Neuronal stem cell (in vitro differentiated cells): ENCODE measurements around the gene CCDC179. TPM values are rescaled to one million over a fixed set of nuclear protein-coding genes. Genes with fewer than 3 reads are reported as not detected.
A peak's percentile ranks its signal among the peaks of the same experiment; 100 is the strongest.

Source experiments
- DNase-seq: peaks from one replicate; pipeline ENCODE4 v3.0.0-alpha.2; 2013; ENCODE audit warnings: low spot score
- H2AFZ ChIP-seq: one replicate; pipeline ENCODE4 v1.6.1; 2013; ENCODE audit warnings: mild to moderate bottlenecking, low read length, inconsistent platforms
- H2AK5ac ChIP-seq: 2 replicates; pipeline ENCODE4 v1.6.1; 2013; ENCODE audit warnings: low read depth, mild to moderate bottlenecking, inconsistent platforms, low read length, moderate library complexity, mixed read lengths
- H2BK120ac ChIP-seq: 2 replicates; pipeline ENCODE4 v1.6.1; 2013; ENCODE audit warnings: low read depth, mild to moderate bottlenecking, inconsistent platforms, low read length, moderate library complexity, mixed read lengths
- H2BK12ac ChIP-seq: one replicate; pipeline ENCODE4 v1.6.1; 2013; ENCODE audit warnings: low read length, inconsistent platforms
- H2BK15ac ChIP-seq: 2 replicates; pipeline ENCODE4 v1.6.1; 2013; ENCODE audit warnings: mild to moderate bottlenecking, low read length, inconsistent platforms, mixed read lengths
- H2BK5ac ChIP-seq: one replicate; pipeline ENCODE4 v1.6.1; 2013; ENCODE audit warnings: inconsistent platforms, mild to moderate bottlenecking, low read length, moderate library complexity
- H3K14ac ChIP-seq: one replicate; pipeline ENCODE4 v1.6.1; 2013; ENCODE audit warnings: low read length, inconsistent platforms
- H3K18ac ChIP-seq: 2 replicates; pipeline ENCODE4 v1.6.1; 2013; ENCODE audit warnings: low read length, inconsistent platforms
- H3K23ac ChIP-seq: 2 replicates; pipeline ENCODE4 v1.6.1; 2013; ENCODE audit warnings: low read depth, mild to moderate bottlenecking, mixed read lengths, low read length, inconsistent platforms; ENCODE audit not compliant: poor library complexity
- H3K27ac ChIP-seq: replicated peaks from 3 replicates; pipeline ENCODE4 v1.5.1; 2013; ENCODE audit warnings: low read length, inconsistent platforms
- H3K27me3 ChIP-seq, 3 experiments: 2 replicates each; pipeline ENCODE4 v1.6.1; 2013; ENCODE audit warnings: low read length in 3 of 3, mild to moderate bottlenecking in 2 of 3, inconsistent platforms in 1 of 3, low read depth in 1 of 3, mixed read lengths in 1 of 3, moderate library complexity in 1 of 3; ENCODE audit not compliant: control insufficient read depth in 3 of 3, insufficient read depth in 3 of 3
- H3K36me3 ChIP-seq, 2 donors: replicated peaks in 1 of 2; 2 replicates each; pipeline ENCODE4 v1.6.1; 2013; ENCODE audit warnings: low read length in 2 of 2; ENCODE audit not compliant: control insufficient read depth in 2 of 2, insufficient read depth in 2 of 2
- H3K4ac ChIP-seq: 2 replicates; pipeline ENCODE4 v1.6.1; 2013; ENCODE audit warnings: inconsistent platforms, mild to moderate bottlenecking, low read length, moderate library complexity
- H3K4me1 ChIP-seq, 2 donors: 1 replicate in 1 of 2; 2 replicates in 1 of 2; pipeline ENCODE4 v1.6.1; 2013; ENCODE audit warnings: low read length in 2 of 2, low read depth in 1 of 2; ENCODE audit not compliant: control insufficient read depth in 2 of 2, insufficient read depth in 1 of 2
- H3K4me2 ChIP-seq: one replicate; pipeline ENCODE4 v1.6.1; 2013; ENCODE audit warnings: mild to moderate bottlenecking, low read length, inconsistent platforms; ENCODE audit not compliant: insufficient read depth, poor library complexity, severe bottlenecking
- H3K4me3 ChIP-seq, 2 donors: 2 replicates each; pipeline ENCODE4 v1.5.1; 2013; ENCODE audit warnings: low read length in 2 of 2, mild to moderate bottlenecking in 2 of 2, inconsistent platforms in 1 of 2, moderate library complexity in 1 of 2
- H3K79me1 ChIP-seq: one replicate; pipeline ENCODE4 v1.6.1; 2013; ENCODE audit warnings: low read depth, mild to moderate bottlenecking, inconsistent platforms, low read length, moderate library complexity
- H3K9ac ChIP-seq: one replicate; pipeline ENCODE4 v1.6.1; 2013; ENCODE audit warnings: mild to moderate bottlenecking, low read depth, low read length, inconsistent platforms; ENCODE audit not compliant: poor library complexity
- H3K9me3 ChIP-seq, 2 donors: replicated peaks in 1 of 2; 2 replicates each; pipeline versions ENCODE3 to v1.6.1; 2013; ENCODE audit warnings: low read length in 2 of 2, mild to moderate bottlenecking in 2 of 2, inconsistent platforms in 1 of 2, low read depth in 1 of 2, mixed read lengths in 1 of 2, moderate library complexity in 1 of 2; ENCODE audit not compliant: control insufficient read depth in 2 of 2, insufficient read depth in 1 of 2
- H4K8ac ChIP-seq: one replicate; pipeline ENCODE4 v1.6.1; 2013; ENCODE audit warnings: low read depth, mild to moderate bottlenecking, inconsistent platforms, low read length, moderate library complexity
- H4K91ac ChIP-seq: one replicate; pipeline ENCODE4 v1.6.1; 2013; ENCODE audit warnings: low read length, low read depth, mild to moderate bottlenecking, inconsistent platforms; ENCODE audit not compliant: poor library complexity
- WGBS, 2 donors: extraction: QIAGEN DNeasy Blood & Tissue Kit; methylation state at CpG; one replicate each; pipeline ENCODE4 v1.1.7; 2013; ENCODE audit warnings: missing lambda C conversion rate in 2 of 2, mixed read lengths in 1 of 2; ENCODE audit not compliant: insufficient read length in 2 of 2, insufficient replicate concordance in 1 of 2; ENCODE audit errors: extremely low coverage in 2 of 2; 5-methylcytosine and 5-hydroxymethylcytosine counted together
- polyA plus RNA-seq, 2 experiments: library from polyadenylated mRNA; stranded (reverse); fragments of 200-250 nt; gene quantifications; one replicate each; pipeline ENCODE4 v1.2.3, GENCODE V29; 2013

CCDC179 gene
- not detected for polyA plus RNA-seq (2013, experiment 1 of 2)
- polyA plus RNA-seq (2013, experiment 2 of 2) = not detected

DNA sequence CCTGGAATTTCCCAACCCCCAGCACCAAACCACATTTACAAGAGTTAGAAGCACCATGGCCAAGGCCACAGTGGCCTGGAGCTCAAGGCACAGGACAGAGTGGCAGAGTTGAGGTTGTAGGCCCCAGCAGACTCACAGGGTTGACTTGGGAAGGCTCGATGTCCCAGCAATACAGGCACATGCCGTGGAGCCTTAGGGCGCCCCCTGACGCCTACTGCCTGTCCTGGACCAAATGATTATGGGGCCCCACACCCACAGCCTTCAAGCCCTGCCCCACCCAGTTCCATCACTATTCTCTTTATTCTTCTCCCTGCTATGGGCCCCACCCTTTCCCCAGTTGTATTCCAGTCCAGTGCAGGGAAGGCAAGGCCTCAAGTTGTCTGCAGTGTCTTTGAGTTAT is at the start of gene CCDC179:
Gene CCDC179, minus strand, starts transcription at position 234 of the 400 bp plus-strand sequence. Its CDS starts 53 bp downstream, at position 181.
- H3K27ac ChIP-seq = no peak within 1 kb of the TSS
- no peak within 1 kb of the TSS for H3K9ac ChIP-seq

DNA sequence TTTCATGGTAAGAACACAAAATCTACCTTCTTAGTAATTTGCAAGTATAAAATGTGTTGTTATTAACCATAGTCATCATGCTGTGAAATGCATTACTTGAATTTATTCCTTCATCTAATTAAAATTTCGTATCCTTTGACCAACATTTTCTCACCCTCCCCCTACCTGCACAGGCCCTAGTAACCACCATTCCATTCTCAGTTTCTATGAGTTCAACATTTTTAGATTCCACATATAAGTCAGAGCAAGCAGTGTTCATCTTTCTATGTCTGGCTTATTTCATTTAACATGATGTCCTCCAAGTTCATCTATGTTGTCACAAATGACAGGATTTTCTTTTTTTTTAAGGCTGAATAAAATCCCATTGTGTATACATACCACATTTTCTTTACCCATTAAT is 43.5 kb upstream of the CCDC179 start:
- no peaks in the 10 kb centered on the region for H3K27me3 ChIP-seq
- H2AFZ ChIP-seq = no peak overlapping the region
- no peak overlapping the region for H3K18ac ChIP-seq
- no peak overlapping the region for H2BK15ac ChIP-seq
- no peaks in the 10 kb centered on the region for H3K36me3 ChIP-seq
- H3K4ac ChIP-seq = no peak overlapping the region
- H2BK120ac ChIP-seq = no peak overlapping the region
- no peak overlapping the region for H3K14ac ChIP-seq
- no CpG with 5 or more reads among the region's 1 CpG for WGBS, 2 donors
- H3K9ac ChIP-seq = no peak overlapping the region
- DNase-seq = no peak
- H3K23ac ChIP-seq = no peak overlapping the region
- H4K91ac ChIP-seq = no peak overlapping the region
- H2AK5ac ChIP-seq = no peak overlapping the region
- H3K4me3 ChIP-seq = no peak overlapping the region
- H2BK5ac ChIP-seq = no peak overlapping the region
- H3K9me3 ChIP-seq = no peaks in the 10 kb centered on the region
- H3K27ac ChIP-seq = no peak overlapping the region
- no peaks in the 10 kb centered on the region for H3K79me1 ChIP-seq
- peaks cover 0 to 3% of the 10 kb centered on the region in 2 donors for H3K4me1 ChIP-seq
- no peak overlapping the region for H3K4me2 ChIP-seq
- H2BK12ac ChIP-seq = no peak overlapping the region
- H4K8ac ChIP-seq = no peak overlapping the region

More for the DNA sequence above, at the start of gene CCDC179:
- H2AFZ ChIP-seq = no peak within 1 kb of the TSS
- peak within 1 kb of the TSS; percentile 16 for H3K18ac ChIP-seq
- H2BK15ac ChIP-seq = no peak within 1 kb of the TSS
- H3K4me1 ChIP-seq = no peaks in the 10 kb centered on the region
- H3K79me1 ChIP-seq = no peaks in the 10 kb centered on the region
- no peak within 1 kb of the TSS for H2AK5ac ChIP-seq
- no CpG with 5 or more reads among the region's 4 CpGs for WGBS, 2 donors
- H3K23ac ChIP-seq = no peak within 1 kb of the TSS
- no peak within 1 kb of the TSS for H2BK12ac ChIP-seq
- no peak within 1 kb of the TSS for H4K91ac ChIP-seq
- no peak for DNase-seq
- H3K27me3 ChIP-seq = no peaks in the 10 kb centered on the region
- H3K9me3 ChIP-seq = no peaks in the 10 kb centered on the region
- no peaks in the 10 kb centered on the region for H3K36me3 ChIP-seq
- no peak within 1 kb of the TSS for H4K8ac ChIP-seq
- no peak within 1 kb of the TSS for H3K4ac ChIP-seq
- H2BK120ac ChIP-seq = no peak within 1 kb of the TSS
- H3K14ac ChIP-seq = no peak within 1 kb of the TSS
- no peak within 1 kb of the TSS for H2BK5ac ChIP-seq
- H3K4me3 ChIP-seq = no peak within 1 kb of the TSS
- H3K4me2 ChIP-seq = no peak within 1 kb of the TSS

DNA sequence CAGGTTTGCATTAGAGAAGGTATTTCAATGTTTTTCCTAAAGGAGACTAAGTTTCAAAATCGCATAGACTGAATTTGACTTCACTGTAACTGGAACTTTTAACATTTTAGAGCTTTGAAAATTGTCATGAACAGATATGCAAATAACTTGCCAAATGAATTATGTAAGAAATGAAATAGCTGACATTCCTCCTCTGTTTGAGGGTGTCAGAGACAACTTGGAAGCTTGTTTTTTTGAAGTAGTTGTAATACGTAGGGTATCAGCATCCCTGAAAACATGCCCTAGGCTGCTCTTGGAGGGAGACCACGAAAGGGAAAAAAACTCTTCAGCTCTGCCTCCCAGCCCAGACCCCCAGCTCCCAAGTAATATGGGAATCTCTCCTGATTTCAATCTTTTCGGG is 41.3 kb upstream of the CCDC179 start:
- Histone ChIP-seq H2AFZ (no peak overlapping the region), H4K91ac (no peak overlapping the region), H3K27me3 (no peaks in the 10 kb centered on the region), H2BK12ac (no peak overlapping the region), H3K9ac (no peak overlapping the region), H3K27ac (no peak overlapping the region), H3K4me2 (no peak overlapping the region), H2BK120ac (no peak overlapping the region), H3K9me3 (no peaks in the 10 kb centered on the region), H3K4ac (no peak overlapping the region), H3K14ac (no peak overlapping the region), H3K79me1 (no peaks in the 10 kb centered on the region), H3K4me3 (no peak overlapping the region), H2AK5ac (no peak overlapping the region), H3K4me1 (peaks cover 0 to 3% of the 10 kb centered on the region in 2 donors), H4K8ac (no peak overlapping the region), H3K36me3 (no peaks in the 10 kb centered on the region), H2BK5ac (no peak overlapping the region), H2BK15ac (no peak overlapping the region), H3K23ac (no peak overlapping the region), H3K18ac (no peak overlapping the region)
- WGBS, 2 donors = no CpG with 5 or more reads among the region's 4 CpGs
- DNase-seq = no peak

- H2BK15ac ChIP-seq = no peak overlapping the region
Measured at GRCh38 chr11:22900764-22901486, 40.7 kb upstream of the CCDC179 start.

More at GRCh38 chr11:22900764-22901486, 40.7 kb upstream of the CCDC179 start:
- Histone ChIP-seq H4K91ac (no peak overlapping the region), H2AFZ (no peak overlapping the region), H3K18ac (no peak overlapping the region), H3K4ac (no peak overlapping the region), H3K79me1 (no peaks in the 10 kb centered on the region), H2BK5ac (no peak overlapping the region), H3K23ac (no peak overlapping the region), H4K8ac (no peak overlapping the region), H3K4me3 (no peak overlapping the region), H3K9me3 (no peaks in the 10 kb centered on the region), H3K27ac (no peak overlapping the region), H2BK120ac (no peak overlapping the region), H3K4me2 (no peak overlapping the region), H2BK12ac (no peak overlapping the region), H3K14ac (no peak overlapping the region), H3K4me1 (peaks cover 0 to 3% of the 10 kb centered on the region in 2 donors), H2AK5ac (no peak overlapping the region), H3K36me3 (no peaks in the 10 kb centered on the region), H3K27me3 (no peaks in the 10 kb centered on the region), H3K9ac (no peak overlapping the region)
- no peak for DNase-seq
